ENCODE data around the gene PRR33. TPM values are rescaled to one million over a fixed set of nuclear protein-coding genes. Genes with fewer than 3 reads are reported as not detected.

PRR33 gene
- total and polyA plus RNA-seq, 9 of the 15 experiments (the other 6 are each of a cell fraction or from before 2014, with no cell fraction given): not detected

- Histone ChIP-seq H4K20me1 (replicated peaks; ENCODE audit: control insufficient read depth, insufficient read depth, low read length) (peaks cover 3% of the 10 kb centered on the region), H3K79me2 (ENCODE audit: control insufficient read depth, insufficient read depth, low read length) (no peaks in the 10 kb centered on the region), H3K9ac (ENCODE audit: insufficient read depth in 1 of 2, low read depth in 2 of 2, low read length in 2 of 2) (peak overlapping the region in 1 of 2 experiments; percentile 35; a peak in 1 of 4 replicates), H2AFZ (ENCODE audit: low read depth, low read length) (no peak overlapping the region), H3K27me3 (ENCODE audit: control insufficient read depth in 2 of 2, insufficient read depth in 2 of 2, low read length in 2 of 2) (peaks cover 24 to 78% of the 10 kb centered on the region in 2 experiments; a peak in 4 of 5 replicates), H3K27ac (ENCODE audit: extremely low read depth, low read depth, low read length) (no peak overlapping the region), H3K4me3 (no peak overlapping the region), H3K36me3 (ENCODE audit: control insufficient read depth, insufficient read depth, low read length) (no peaks in the 10 kb centered on the region), H3K9me3 (replicated peaks; ENCODE audit: control insufficient read depth, insufficient read depth, low read depth, low read length) (no peaks in the 10 kb centered on the region), H3K4me1 (replicated peaks in 1 of 2; ENCODE audit: control insufficient read depth in 2 of 2, insufficient read depth in 2 of 2, low read length in 2 of 2) (peaks cover 0 to 17% of the 10 kb centered on the region in 2 experiments; a peak in 2 of 5 replicates), H3K9me1 (ENCODE audit: control insufficient read depth, insufficient read depth, low read length) (no peaks in the 10 kb centered on the region), H3K4me2 (ENCODE audit: insufficient read depth, low read length) (no peak overlapping the region)
- WGBS (ENCODE audit: insufficient coverage, low coverage, missing lambda C conversion rate): 5% methylated on average over 14 of the region's 26 CpGs
- no TSS peak for BruUV-seq (replicated peaks)
- CTCF ChIA-PET (ENCODE audit: low intra/inter-chr PET ratio): no interaction called here
- in situ Hi-C loops (cut with MboI): loop anchor here (10.0 kb wide), 1 partner anchor 300 kb away; no protein-coding TSS in a partner anchor
- DNase-seq (ENCODE audit: extremely low read depth in 1 of 4, low spot score in 3 of 4) (peak in 2 of 4 experiments; percentile 38 to 45), ATAC-seq (peak; percentile 52), FAIRE-seq (no peak)
- intact Hi-C loops (cut with micrococcal nuclease): no loop called here
- POLR2A ChIA-PET: interaction anchor here (1.0 kb wide), 1 partner anchor 77 kb away, joined by 3 read pairs; no protein-coding TSS in a partner anchor
- TF ChIP-seq RAD21 (CRISPR knock-in tag; conservative IDR thresholded peaks at IDR 0.05 in 1 of 2, IDR thresholded peaks at IDR 0.05 in 1 of 2): 0 out of 4 replicates have a peak, but pooled peaks of 1 of the 2 experiments have one; percentile 18
- no peak for TF ChIP-seq ARNT (IDR thresholded peaks at IDR 0.05)
- TF ChIP-seq CTCF (IDR thresholded peaks at IDR 0.05 in 2 of 3, conservative IDR thresholded peaks at IDR 0.05 in 1 of 3; ENCODE audit: insufficient read depth in 2 of 3, low read depth in 1 of 3, low read length in 3 of 3): peak; percentile 18 to 31 (median 21); a peak in 2 of 6 replicates
Measured at GRCh38 chr11:1854949-1855885, 36.5 kb downstream of the PRR33 start.

All from K562 (cell line).